Measurements from ENCODE around the gene QDPR.
"Not testable (repeated sequence)": the region's sequence is repeated elsewhere in the genome, so short reads cannot be mapped to it uniquely, and the experiment has no call there.

The QDPR gene

GRCh38 chr4:17489721-17490120, 22.2 kb downstream of the QDPR start:
- no peak for DNase-seq

- DNase-seq, result no peak
Observed at GRCh38 chr4:17489123-17489522, 22.8 kb downstream of the QDPR start.

- DNase-seq, result no peak
Observed at GRCh38 chr4:17482716-17483115, 29.2 kb downstream of the QDPR start.

GRCh38 chr4:17480955-17481354, 30.9 kb downstream of the QDPR start:
- DNase-seq, result no peak

GRCh38 chr4:17480210-17480927, 31.5 kb downstream of the QDPR start:
- no peak for DNase-seq

GRCh38 chr4:17477774-17478472, 34.0 kb downstream of the QDPR start:
- no peak for DNase-seq

GRCh38 chr4:17476853-17477252, 35.0 kb downstream of the QDPR start:
- no peak for DNase-seq

GRCh38 chr4:17475481-17475880, 36.4 kb downstream of the QDPR start:
- DNase-seq, result no peak

- DNase-seq, result no peak
Observed at GRCh38 chr4:17469931-17470674, 41.8 kb downstream of the QDPR start.

GRCh38 chr4:17468619-17469221, 43.2 kb downstream of the QDPR start:
- no peak for DNase-seq

GRCh38 chr4:17463606-17464005, 48.3 kb downstream of the QDPR start:
- DNase-seq, result no peak

GRCh38 chr4:17450269-17450804, 61.6 kb downstream of the QDPR start:
- no peak for DNase-seq

- no peak for DNase-seq
Observed at GRCh38 chr4:17448689-17449088, 63.2 kb downstream of the QDPR start.

GRCh38 chr4:17447675-17448298, 64.1 kb downstream of the QDPR start:
- no peak for DNase-seq

- DNase-seq, result no peak
Observed at GRCh38 chr4:17447056-17447455, 64.8 kb downstream of the QDPR start.

GRCh38 chr4:17442477-17442876, 69.4 kb downstream of the QDPR start:
- DNase-seq, result not testable (repeated sequence)

- DNase-seq, result no peak
Observed at GRCh38 chr4:17437396-17437795, 74.5 kb downstream of the QDPR start.

- DNase-seq, result no peak
Observed at GRCh38 chr4:17436750-17437090, 75.2 kb downstream of the QDPR start.
